SH-SY5Y (cell line): ENCODE data around the gene EBNA1BP2.

Source experiments
- GATA2 ChIP-seq: IDR thresholded peaks from 2 replicates; pipeline ENCODE4 v1.6.1; 2011; ENCODE audit warnings: mild to moderate bottlenecking, low read depth, low read length
- GATA3 ChIP-seq: IDR thresholded peaks from 2 replicates; pipeline ENCODE4 v1.6.1; 2011; ENCODE audit warnings: low read depth, mild to moderate bottlenecking, low read length, moderate library complexity

DNA sequence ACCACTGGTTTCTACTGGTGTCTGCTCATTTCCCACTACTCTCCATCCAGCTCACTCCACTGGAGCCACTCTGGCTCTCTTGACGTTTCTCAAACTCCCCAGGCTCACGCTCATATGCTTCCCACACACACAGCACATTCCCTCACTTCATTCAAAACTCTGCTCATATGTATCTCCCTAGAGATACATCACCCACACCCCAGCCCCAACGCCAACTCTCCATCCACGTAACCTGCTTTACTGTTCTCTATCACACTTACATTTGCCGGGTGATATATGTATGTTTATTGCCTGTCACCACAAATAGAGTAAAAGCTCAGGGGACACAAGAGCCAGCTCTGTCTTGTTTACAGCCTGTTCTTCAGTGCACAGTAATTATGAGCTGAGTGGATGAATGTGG, 22.2 kb downstream of the EBNA1BP2 start:
- TF ChIP-seq GATA2 (no peak), GATA3 (no peak)
